ENCODE measurements around the gene ADRA2C.

Gene ADRA2C

GRCh38 chr4:3790006-3790561 lies 23.9 kb downstream of the ADRA2C start:
- H3K4me3 ChIP-seq (replicated peaks; ENCODE audit: low read depth, low read length) = no peak overlapping the region
- DNase-seq (ENCODE audit: extremely low read depth, low read depth) = no peak
- TF ChIP-seq CTCF (IDR thresholded peaks at IDR 0.05; ENCODE audit: low read depth, low read length, missing control alignments) = no peak

GRCh38 chr4:3791256-3791655 lies 25.1 kb downstream of the ADRA2C start:
- no peak for DNase-seq (ENCODE audit: extremely low read depth, low read depth)
- TF ChIP-seq CTCF (IDR thresholded peaks at IDR 0.05; ENCODE audit: low read depth, low read length, missing control alignments) = no peak
- H3K4me3 ChIP-seq (replicated peaks; ENCODE audit: low read depth, low read length) = no peak overlapping the region

- H3K4me3 ChIP-seq (replicated peaks; ENCODE audit: low read depth, low read length) = no peak overlapping the region
- no peak for TF ChIP-seq CTCF (IDR thresholded peaks at IDR 0.05; ENCODE audit: low read depth, low read length, missing control alignments)
- DNase-seq (ENCODE audit: extremely low read depth, low read depth) = no peak
Observed at GRCh38 chr4:3791910-3792542, 25.8 kb downstream of the ADRA2C start.

GRCh38 chr4:3792813-3793212 lies 26.6 kb downstream of the ADRA2C start:
- DNase-seq (ENCODE audit: extremely low read depth, low read depth) = no peak
- TF ChIP-seq CTCF (IDR thresholded peaks at IDR 0.05; ENCODE audit: low read depth, low read length, missing control alignments) = peak; percentile 29
- H3K4me3 ChIP-seq (replicated peaks; ENCODE audit: low read depth, low read length) = no peak overlapping the region

- TF ChIP-seq CTCF (IDR thresholded peaks at IDR 0.05; ENCODE audit: low read depth, low read length, missing control alignments) = no peak
- H3K4me3 ChIP-seq (replicated peaks; ENCODE audit: low read depth, low read length) = no peak overlapping the region
- no peak for DNase-seq (ENCODE audit: extremely low read depth, low read depth)
Observed at GRCh38 chr4:3793545-3793944, 27.4 kb downstream of the ADRA2C start.

- TF ChIP-seq CTCF (IDR thresholded peaks at IDR 0.05; ENCODE audit: low read depth, low read length, missing control alignments) = no peak
- DNase-seq (ENCODE audit: extremely low read depth, low read depth) = no peak
- no peak overlapping the region for H3K4me3 ChIP-seq (replicated peaks; ENCODE audit: low read depth, low read length)
Observed at GRCh38 chr4:3796960-3797359, 30.8 kb downstream of the ADRA2C start.
